Skeletal muscle tissue (tissue), 4 donors: ENCODE measurements around the gene PRELID2. TPM values are rescaled to one million over a fixed set of nuclear protein-coding genes. Genes with fewer than 3 reads are reported as not detected.

Experiments used
- H3K27ac ChIP-seq: one replicate; pipeline ENCODE4 v1.7.0; 2013; ENCODE audit warnings: mild to moderate bottlenecking, low read depth, low read length, inconsistent platforms
- H3K27me3 ChIP-seq, 3 donors: one replicate each; pipeline ENCODE4 v1.7.0; 2013; ENCODE audit warnings: low read length in 3 of 3; ENCODE audit not compliant: control insufficient read depth in 3 of 3, insufficient read depth in 3 of 3
- H3K36me3 ChIP-seq, 3 donors: one replicate each; pipeline ENCODE4 v1.7.0; 2013; ENCODE audit warnings: low read length in 3 of 3; ENCODE audit not compliant: control insufficient read depth in 3 of 3, insufficient read depth in 3 of 3
- H3K4me1 ChIP-seq, 3 donors: one replicate each; pipeline ENCODE4 v1.7.0; 2013; ENCODE audit warnings: low read length in 3 of 3, mild to moderate bottlenecking in 3 of 3; ENCODE audit not compliant: control insufficient read depth in 3 of 3, insufficient read depth in 3 of 3
- H3K4me3 ChIP-seq, 3 donors: one replicate each; pipeline ENCODE4 v1.7.0; 2013; ENCODE audit warnings: low read length in 3 of 3
- H3K9ac ChIP-seq, 3 donors: one replicate each; pipeline ENCODE4 v1.7.0; 2013; ENCODE audit warnings: low read length in 3 of 3, mild to moderate bottlenecking in 3 of 3, moderate library complexity in 2 of 3, low read depth in 1 of 3
- H3K9me3 ChIP-seq, 3 donors: one replicate each; pipeline ENCODE4 v1.7.0; 2013; ENCODE audit warnings: low read length in 3 of 3; ENCODE audit not compliant: control insufficient read depth in 3 of 3
- total RNA-seq: library from RNA; depleted of rRNA; stranded (reverse); fragments of >200 nt; gene quantifications from one replicate; pipeline ENCODE4 v1.2.3, GENCODE V29; 2014
- donor health status: Osteomylitis.

Gene PRELID2
- total RNA-seq, 1 donor from 2014 or later: 59.5 TPM

GRCh38 chr5:145787507-145787906 lies 47.6 kb downstream of the PRELID2 start:
- no peaks in the 10 kb centered on the region for H3K9me3 ChIP-seq
- H3K4me3 ChIP-seq: no peak overlapping the region
- H3K4me1 ChIP-seq: no peaks in the 10 kb centered on the region
- H3K27me3 ChIP-seq: no peaks in the 10 kb centered on the region
- no peak overlapping the region for H3K9ac ChIP-seq
- no peak overlapping the region for H3K27ac ChIP-seq
- H3K36me3 ChIP-seq: peaks cover 0 to 3% (median 0%) of the 10 kb centered on the region in 3 donors

- no peaks in the 10 kb centered on the region for H3K9me3 ChIP-seq
- H3K27ac ChIP-seq: no peak overlapping the region
- H3K27me3 ChIP-seq: no peaks in the 10 kb centered on the region
- H3K4me1 ChIP-seq: no peaks in the 10 kb centered on the region
- no peak overlapping the region for H3K9ac ChIP-seq
- no peak overlapping the region for H3K4me3 ChIP-seq
- H3K36me3 ChIP-seq: peaks cover 0 to 3% (median 0%) of the 10 kb centered on the region in 3 donors
Measured at GRCh38 chr5:145787001-145787400, 48.1 kb downstream of the PRELID2 start.

- Histone ChIP-seq H3K36me3 (no peaks in the 10 kb centered on the region), H3K4me3 (no peak overlapping the region), H3K9me3 (no peaks in the 10 kb centered on the region), H3K27me3 (no peaks in the 10 kb centered on the region), H3K27ac (no peak overlapping the region), H3K9ac (no peak overlapping the region), H3K4me1 (no peaks in the 10 kb centered on the region)
Measured at GRCh38 chr5:145780982-145781381, 54.2 kb downstream of the PRELID2 start.

- H3K27ac ChIP-seq: no peak overlapping the region
- no peaks in the 10 kb centered on the region for H3K9me3 ChIP-seq
- H3K4me3 ChIP-seq: no peak overlapping the region
- no peak overlapping the region for H3K9ac ChIP-seq
- no peaks in the 10 kb centered on the region for H3K36me3 ChIP-seq
- no peaks in the 10 kb centered on the region for H3K27me3 ChIP-seq
- no peaks in the 10 kb centered on the region for H3K4me1 ChIP-seq
Measured at GRCh38 chr5:145778144-145778900, 56.8 kb downstream of the PRELID2 start.

GRCh38 chr5:145777445-145778063 lies 57.6 kb downstream of the PRELID2 start:
- Histone ChIP-seq H3K27me3 (no peaks in the 10 kb centered on the region), H3K9me3 (no peaks in the 10 kb centered on the region), H3K27ac (no peak overlapping the region), H3K4me1 (no peaks in the 10 kb centered on the region), H3K4me3 (no peak overlapping the region), H3K36me3 (no peaks in the 10 kb centered on the region), H3K9ac (no peak overlapping the region)

GRCh38 chr5:145776886-145777285 lies 58.3 kb downstream of the PRELID2 start:
- no peak overlapping the region for H3K9ac ChIP-seq
- H3K27me3 ChIP-seq: no peaks in the 10 kb centered on the region
- no peaks in the 10 kb centered on the region for H3K9me3 ChIP-seq
- H3K4me3 ChIP-seq: no peak overlapping the region
- H3K36me3 ChIP-seq: no peaks in the 10 kb centered on the region
- no peaks in the 10 kb centered on the region for H3K4me1 ChIP-seq
- peak overlapping the region; percentile 7 for H3K27ac ChIP-seq

- Histone ChIP-seq H3K4me1 (no peaks in the 10 kb centered on the region), H3K9me3 (no peaks in the 10 kb centered on the region), H3K27me3 (no peaks in the 10 kb centered on the region), H3K27ac (peak overlapping the region; percentile 7), H3K4me3 (no peak overlapping the region), H3K36me3 (no peaks in the 10 kb centered on the region), H3K9ac (no peak overlapping the region)
Measured at GRCh38 chr5:145775893-145776444, 59.2 kb downstream of the PRELID2 start.

GRCh38 chr5:145775411-145775810 lies 59.7 kb downstream of the PRELID2 start:
- H3K9ac ChIP-seq: no peak overlapping the region
- no peaks in the 10 kb centered on the region for H3K36me3 ChIP-seq
- H3K27me3 ChIP-seq: no peaks in the 10 kb centered on the region
- peak overlapping the region; percentile 7 for H3K27ac ChIP-seq
- no peak overlapping the region for H3K4me3 ChIP-seq
- no peaks in the 10 kb centered on the region for H3K4me1 ChIP-seq
- no peaks in the 10 kb centered on the region for H3K9me3 ChIP-seq

GRCh38 chr5:145774442-145774841 lies 60.7 kb downstream of the PRELID2 start:
- no peaks in the 10 kb centered on the region for H3K9me3 ChIP-seq
- no peaks in the 10 kb centered on the region for H3K27me3 ChIP-seq
- no peak overlapping the region for H3K9ac ChIP-seq
- H3K27ac ChIP-seq: no peak overlapping the region
- no peak overlapping the region for H3K4me3 ChIP-seq
- H3K36me3 ChIP-seq: no peaks in the 10 kb centered on the region
- no peaks in the 10 kb centered on the region for H3K4me1 ChIP-seq

- Histone ChIP-seq H3K4me1 (no peaks in the 10 kb centered on the region), H3K9ac (no peak overlapping the region), H3K9me3 (no peaks in the 10 kb centered on the region), H3K27me3 (no peaks in the 10 kb centered on the region), H3K4me3 (no peak overlapping the region), H3K27ac (no peak overlapping the region), H3K36me3 (no peaks in the 10 kb centered on the region)
Measured at GRCh38 chr5:145772466-145772865, 62.7 kb downstream of the PRELID2 start.
